Neural cell (in vitro differentiated cells): ENCODE results near the gene DIRAS2.

Source experiments
- CTCF ChIP-seq: fragments of 450-650 bp; IDR thresholded peaks from 2 replicates; pipeline ENCODE4 v1.5.1; 2014; ENCODE audit warnings: antibody characterized with exemption, mild to moderate bottlenecking, moderate library complexity; ENCODE audit not compliant: poor library complexity, severe bottlenecking
- EP300 ChIP-seq: fragments of 450-650 bp; conservative IDR thresholded peaks from 2 replicates; pipeline ENCODE4 v1.6.1; 2014; ENCODE audit warnings: antibody characterized with exemption, mild to moderate bottlenecking, moderate library complexity; ENCODE audit not compliant: poor library complexity, severe bottlenecking
- EZH2 ChIP-seq: fragments of 200-600, 300-800 bp; shearing (Covaris generic), sonication (generic); IDR thresholded peaks from 2 replicates; pipeline ENCODE4 v1.6.1; 2014; ENCODE audit warnings: antibody characterized with exemption, low read length, borderline replicate concordance, mild to moderate bottlenecking; ENCODE audit not compliant: insufficient read depth, poor library complexity, severe bottlenecking
- MXI1 ChIP-seq: fragments of 450-650 bp; conservative IDR thresholded peaks from 2 replicates; pipeline ENCODE4 v1.6.1; 2014; ENCODE audit warnings: antibody characterized with exemption, mild to moderate bottlenecking; ENCODE audit not compliant: poor library complexity, severe bottlenecking
- POLR2AphosphoS5 ChIP-seq: IDR thresholded peaks from 2 replicates; pipeline ENCODE4 v1.6.1; 2012
- RAD21 ChIP-seq: fragments of 450-650 bp; conservative IDR thresholded peaks from 2 replicates; pipeline ENCODE4 v1.6.1; 2014; ENCODE audit warnings: antibody characterized with exemption, mild to moderate bottlenecking, moderate library complexity
- SMC3 ChIP-seq: fragments of 450-650 bp; conservative IDR thresholded peaks from 2 replicates; pipeline ENCODE4 v1.6.1; 2014; ENCODE audit warnings: antibody characterized with exemption, mild to moderate bottlenecking, moderate library complexity; ENCODE audit not compliant: poor library complexity
- TAF1 ChIP-seq: IDR thresholded peaks from 2 replicates; pipeline ENCODE4 v1.6.1; 2012; ENCODE audit warnings: low read depth

DNA sequence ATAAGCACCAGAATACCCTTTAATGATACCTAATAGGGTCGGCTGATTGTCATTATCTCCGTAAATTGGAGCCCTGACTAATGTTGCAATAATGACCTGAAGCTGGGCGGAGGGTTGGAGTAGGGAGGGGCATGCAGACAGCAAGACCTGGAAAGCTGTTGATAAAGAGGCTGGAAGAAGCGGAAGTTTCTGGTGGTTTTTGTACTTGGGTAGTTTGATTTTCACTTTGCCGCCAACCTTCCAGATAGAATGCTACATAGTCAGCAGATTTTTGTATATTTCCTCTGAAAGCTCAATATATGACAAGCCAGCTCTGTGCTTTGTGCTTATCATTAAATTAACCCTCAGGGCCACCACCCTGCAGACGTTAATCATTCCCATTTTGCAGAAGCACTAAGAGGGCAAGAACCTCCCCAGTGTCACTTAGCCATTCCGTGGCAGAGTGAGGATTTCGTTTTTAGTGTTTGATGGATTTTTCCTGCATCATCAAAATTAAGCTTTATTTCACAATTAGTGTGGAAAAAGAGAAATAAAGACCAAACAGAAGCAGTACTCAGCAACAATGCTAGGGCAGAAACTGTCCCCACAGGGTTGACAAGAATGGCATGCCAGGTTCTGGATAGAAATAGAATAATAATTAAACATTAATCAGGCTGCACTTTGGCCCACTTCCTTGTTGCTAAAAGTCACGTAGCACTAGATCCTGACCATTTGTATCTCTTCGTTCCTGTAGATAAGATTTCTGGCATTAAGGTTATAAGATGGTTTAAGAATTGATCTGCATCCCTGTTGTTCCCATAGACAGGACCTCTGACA, 34.7 kb downstream of the DIRAS2 start:
- TF ChIP-seq CTCF (no peak), SMC3 (no peak), MXI1 (no peak), EP300 (no peak), EZH2 (no peak), POLR2AphosphoS5 (no peak), RAD21 (no peak), TAF1 (no peak)
